T-helper 17 cell (primary cell): Measurements from ENCODE around the gene SND1. TPM values are rescaled to one million over a fixed set of nuclear protein-coding genes. Genes with fewer than 3 reads are reported as not detected.

ENCODE experiments used
- ATAC-seq: fragments of 150-1000 bp; cut with Tn5 transposase; 2 replicates; pipeline ENCODE4 v1.10.0; 2021; ENCODE audit warnings: mild to moderate bottlenecking, moderate library complexity
- DNase-seq, 3 donors: peaks; one replicate each; pipeline versions ENCODE4 v3.0.0 to v3.0.0-alpha.2; 2020 to 2021
- H3K9me3 ChIP-seq: one replicate; pipeline ENCODE4 v1.7.0; 2013; ENCODE audit warnings: low read length, mild to moderate bottlenecking; ENCODE audit not compliant: control insufficient read depth, poor library complexity, severe bottlenecking
- H3K27ac Mint-ChIP-seq: one replicate; pipeline ENCODE4 v1.8.0; 2022; ENCODE audit warnings: mild to moderate bottlenecking, moderate library complexity, mixed read lengths
- H3K27me3 Mint-ChIP-seq: one replicate; pipeline ENCODE4 v1.8.0; 2022; ENCODE audit warnings: mixed read lengths
- H3K36me3 Mint-ChIP-seq: one replicate; pipeline ENCODE4 v1.8.0; 2022; ENCODE audit warnings: low read depth, mixed read lengths
- H3K4me1 Mint-ChIP-seq: one replicate; pipeline ENCODE4 v1.8.0; 2022; ENCODE audit warnings: mild to moderate bottlenecking, mixed read lengths
- H3K4me3 Mint-ChIP-seq: one replicate; pipeline ENCODE4 v1.8.0; 2022; ENCODE audit warnings: mild to moderate bottlenecking, moderate library complexity, mixed read lengths
- total RNA-seq, 4 donors: library from RNA in 2 of 4; stranded (reverse) in 2 of 4; gene quantifications; one replicate each; pipeline ENCODE4 v1.2.3 and lab custom pipeline; 2022 to 2026

The SND1 gene
- total RNA-seq, 2 donors from 2014 or later = 201 to 208 TPM

DNA sequence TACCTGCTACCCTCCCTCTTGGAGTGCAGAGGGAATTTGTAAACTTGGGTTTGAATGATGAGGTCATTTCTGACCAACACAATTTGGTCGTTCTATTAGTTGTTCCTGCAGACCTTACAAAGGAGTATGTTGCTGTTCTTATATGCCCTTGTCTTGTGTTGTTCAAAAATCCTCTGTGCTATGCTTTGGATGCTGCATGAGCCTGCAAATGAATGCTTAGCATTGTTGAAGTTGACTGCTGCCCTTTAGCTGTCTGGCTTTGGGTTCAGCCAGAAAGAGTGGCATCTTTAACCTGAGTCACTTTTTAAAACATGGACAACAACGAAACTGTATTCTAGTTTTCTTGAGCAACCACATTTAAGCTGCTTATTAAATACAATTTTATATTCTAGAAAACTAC, 80.3 kb downstream of the SND1 start:
- no peaks in the 10 kb centered on the region for H3K9me3 ChIP-seq
- H3K4me1 Mint-ChIP-seq = peaks cover 38% of the 10 kb centered on the region
- no peak overlapping the region for H3K4me3 Mint-ChIP-seq
- ATAC-seq (no peak), DNase-seq (no peak)
- H3K27ac Mint-ChIP-seq = peak overlapping the region; percentile 39
- H3K36me3 Mint-ChIP-seq = peaks cover 16% of the 10 kb centered on the region
- H3K27me3 Mint-ChIP-seq = no peaks in the 10 kb centered on the region

DNA sequence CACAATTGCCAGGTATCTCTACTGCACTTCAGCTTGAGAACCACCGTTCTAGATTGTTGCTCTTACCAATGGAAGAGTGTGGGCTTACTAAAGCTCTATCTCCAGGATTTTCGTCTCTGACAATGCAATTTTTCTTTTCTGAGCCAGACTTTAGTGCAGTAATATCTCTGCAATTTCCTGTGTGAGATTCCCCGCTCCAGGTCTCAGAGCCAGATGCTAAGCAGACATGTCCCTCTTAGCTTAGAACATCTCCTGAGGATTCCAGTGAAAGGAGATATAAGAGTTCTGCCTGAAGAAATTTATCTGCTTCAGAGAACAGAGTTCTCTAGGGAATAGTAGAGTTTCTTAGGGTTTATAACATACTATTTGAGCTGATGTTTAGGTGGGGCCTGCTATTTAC, 82.0 kb downstream of the SND1 start:
- no peak for ATAC-seq
- peaks cover 37% of the 10 kb centered on the region for H3K4me1 Mint-ChIP-seq
- H3K27ac Mint-ChIP-seq = no peak overlapping the region
- H3K27me3 Mint-ChIP-seq = no peaks in the 10 kb centered on the region
- peaks cover 8% of the 10 kb centered on the region for H3K36me3 Mint-ChIP-seq
- DNase-seq = no peak
- H3K4me3 Mint-ChIP-seq = no peak overlapping the region
- H3K9me3 ChIP-seq = no peaks in the 10 kb centered on the region

DNA sequence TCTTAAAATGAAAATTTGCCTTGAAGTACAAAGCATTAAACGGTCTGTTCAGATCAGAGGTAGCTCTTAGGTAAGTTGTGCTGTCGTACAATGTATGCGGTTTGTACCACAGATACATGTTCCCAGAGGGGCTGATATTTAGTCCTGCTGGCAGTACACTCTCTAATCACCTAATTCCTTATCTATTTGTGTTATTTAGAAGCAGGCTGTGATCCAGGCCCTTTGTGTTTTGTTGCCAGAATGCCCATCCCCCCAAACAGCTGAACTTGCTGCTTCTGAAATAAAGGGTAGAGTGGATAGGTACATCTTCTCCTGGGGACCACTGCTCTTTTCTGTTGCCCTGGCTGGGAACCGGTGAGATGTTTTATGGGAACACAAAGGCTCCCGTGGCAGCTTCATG, 84.5 kb downstream of the SND1 start:
- Mint-ChIP-seq H3K27ac (no peak overlapping the region), H3K27me3 (no peaks in the 10 kb centered on the region), H3K4me1 (peaks cover 31% of the 10 kb centered on the region), H3K4me3 (no peak overlapping the region), H3K36me3 (peaks cover 3% of the 10 kb centered on the region)
- no peak for DNase-seq
- no peaks in the 10 kb centered on the region for H3K9me3 ChIP-seq
- no peak for ATAC-seq

DNA sequence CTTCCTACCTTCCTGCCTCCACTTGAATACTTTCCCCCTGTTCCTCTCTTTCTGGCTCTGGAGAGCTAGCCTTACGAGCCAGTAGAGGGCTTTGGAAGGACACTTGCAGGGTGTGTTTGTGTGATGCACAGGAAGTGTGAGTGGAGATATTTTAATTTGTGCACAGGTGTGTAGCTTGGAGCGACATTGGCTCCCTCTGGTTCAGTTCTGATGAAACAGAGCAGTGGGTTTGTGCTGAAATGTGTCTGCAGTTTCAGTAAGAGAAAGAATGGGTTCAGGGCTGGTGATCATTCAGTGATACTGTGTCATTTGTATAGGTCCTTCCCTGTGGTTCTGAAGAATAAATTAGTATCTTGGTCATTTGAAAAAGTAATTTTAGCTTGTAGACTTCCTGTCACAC, 86.9 kb downstream of the SND1 start:
- DNase-seq = no peak
- Mint-ChIP-seq H3K4me3 (no peak overlapping the region), H3K27ac (no peak overlapping the region), H3K4me1 (peaks cover 28% of the 10 kb centered on the region), H3K36me3 (peaks cover 7% of the 10 kb centered on the region), H3K27me3 (no peaks in the 10 kb centered on the region)
- no peak for ATAC-seq
- H3K9me3 ChIP-seq = no peaks in the 10 kb centered on the region

DNA sequence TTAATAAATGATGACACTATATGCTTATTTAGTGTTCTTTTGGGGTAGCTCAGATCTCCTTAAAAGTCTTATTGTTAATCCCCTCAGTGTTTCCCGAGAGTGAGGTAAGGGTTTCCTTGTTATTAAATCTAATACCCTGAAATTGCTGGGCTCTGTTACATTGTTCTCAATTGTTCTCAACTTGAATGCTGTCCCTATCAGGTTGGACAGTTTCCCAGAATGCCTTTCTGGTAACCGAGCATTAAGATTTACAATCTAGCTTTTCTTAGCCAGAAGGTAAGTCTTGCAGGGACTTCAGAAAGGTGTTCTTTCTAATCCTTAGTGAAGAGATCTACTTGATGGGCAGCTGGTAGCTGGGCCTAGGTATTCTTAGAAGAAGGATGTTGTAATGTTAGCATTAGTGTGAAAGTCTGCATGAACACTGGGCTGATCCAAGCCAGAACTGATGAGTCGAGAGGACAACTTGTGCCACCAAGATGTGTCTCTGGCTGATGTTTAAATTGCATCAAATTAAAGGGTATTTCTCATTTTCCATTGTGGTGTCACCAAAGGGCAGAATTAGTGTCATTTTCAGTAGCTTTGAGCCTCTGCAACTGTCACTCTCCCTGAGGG, 89.9 kb downstream of the SND1 start:
- H3K27me3 Mint-ChIP-seq = no peaks in the 10 kb centered on the region
- ATAC-seq (no peak), DNase-seq (no peak)
- no peaks in the 10 kb centered on the region for H3K9me3 ChIP-seq
- peak overlapping the region; percentile 22 for H3K27ac Mint-ChIP-seq
- no peak overlapping the region for H3K4me3 Mint-ChIP-seq
- peaks cover 4% of the 10 kb centered on the region for H3K36me3 Mint-ChIP-seq
- peaks cover 34% of the 10 kb centered on the region for H3K4me1 Mint-ChIP-seq

DNA sequence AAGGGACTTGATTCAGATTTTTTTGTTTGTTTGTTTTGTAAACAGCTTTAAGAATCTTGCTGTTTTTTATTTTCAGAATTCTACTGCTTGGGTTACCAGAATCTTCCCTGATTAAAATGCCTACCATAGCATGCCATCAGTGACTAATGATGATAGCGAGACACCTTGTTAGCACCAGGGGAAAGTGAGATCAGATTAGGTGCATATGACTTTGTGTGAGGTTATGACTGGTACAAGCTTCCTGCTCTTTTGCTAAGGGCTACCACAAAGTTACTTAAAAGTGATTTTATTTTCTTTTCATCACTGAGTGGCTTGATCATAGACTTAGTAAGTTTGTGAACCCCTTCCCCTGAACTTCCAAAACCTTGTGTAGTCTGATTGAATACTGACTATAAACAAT, 93.5 kb downstream of the SND1 start:
- Mint-ChIP-seq H3K4me3 (no peak overlapping the region), H3K27me3 (no peaks in the 10 kb centered on the region), H3K4me1 (peaks cover 37% of the 10 kb centered on the region), H3K27ac (no peak overlapping the region), H3K36me3 (peaks cover 18% of the 10 kb centered on the region)
- DNase-seq (no peak), ATAC-seq (no peak)
- no peaks in the 10 kb centered on the region for H3K9me3 ChIP-seq

DNA sequence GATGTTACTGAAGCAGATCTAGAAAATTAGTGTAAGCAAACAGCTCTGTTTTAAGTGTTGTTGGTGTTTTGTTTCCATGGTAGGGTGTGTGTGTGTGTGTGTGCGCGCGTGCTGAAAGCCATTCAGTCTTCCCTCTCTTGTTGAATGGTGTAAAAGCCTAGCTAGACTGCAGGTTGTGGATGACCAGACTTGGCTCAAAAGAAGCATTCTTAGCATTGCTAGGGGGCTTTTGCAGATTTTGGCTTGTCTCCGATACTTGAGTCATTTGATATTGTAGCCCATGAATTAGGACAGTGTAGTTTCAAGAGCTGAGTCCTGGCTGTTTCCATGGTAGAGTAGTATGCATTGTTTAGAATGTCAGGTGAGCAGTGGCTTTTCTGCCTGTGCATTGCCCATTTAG, 99.1 kb downstream of the SND1 start:
- no peak for ATAC-seq
- Mint-ChIP-seq H3K4me1 (peaks cover 52% of the 10 kb centered on the region), H3K36me3 (peaks cover 17% of the 10 kb centered on the region), H3K27ac (no peak overlapping the region), H3K27me3 (no peaks in the 10 kb centered on the region), H3K4me3 (no peak overlapping the region)
- no peaks in the 10 kb centered on the region for H3K9me3 ChIP-seq
- no peak for DNase-seq

DNA sequence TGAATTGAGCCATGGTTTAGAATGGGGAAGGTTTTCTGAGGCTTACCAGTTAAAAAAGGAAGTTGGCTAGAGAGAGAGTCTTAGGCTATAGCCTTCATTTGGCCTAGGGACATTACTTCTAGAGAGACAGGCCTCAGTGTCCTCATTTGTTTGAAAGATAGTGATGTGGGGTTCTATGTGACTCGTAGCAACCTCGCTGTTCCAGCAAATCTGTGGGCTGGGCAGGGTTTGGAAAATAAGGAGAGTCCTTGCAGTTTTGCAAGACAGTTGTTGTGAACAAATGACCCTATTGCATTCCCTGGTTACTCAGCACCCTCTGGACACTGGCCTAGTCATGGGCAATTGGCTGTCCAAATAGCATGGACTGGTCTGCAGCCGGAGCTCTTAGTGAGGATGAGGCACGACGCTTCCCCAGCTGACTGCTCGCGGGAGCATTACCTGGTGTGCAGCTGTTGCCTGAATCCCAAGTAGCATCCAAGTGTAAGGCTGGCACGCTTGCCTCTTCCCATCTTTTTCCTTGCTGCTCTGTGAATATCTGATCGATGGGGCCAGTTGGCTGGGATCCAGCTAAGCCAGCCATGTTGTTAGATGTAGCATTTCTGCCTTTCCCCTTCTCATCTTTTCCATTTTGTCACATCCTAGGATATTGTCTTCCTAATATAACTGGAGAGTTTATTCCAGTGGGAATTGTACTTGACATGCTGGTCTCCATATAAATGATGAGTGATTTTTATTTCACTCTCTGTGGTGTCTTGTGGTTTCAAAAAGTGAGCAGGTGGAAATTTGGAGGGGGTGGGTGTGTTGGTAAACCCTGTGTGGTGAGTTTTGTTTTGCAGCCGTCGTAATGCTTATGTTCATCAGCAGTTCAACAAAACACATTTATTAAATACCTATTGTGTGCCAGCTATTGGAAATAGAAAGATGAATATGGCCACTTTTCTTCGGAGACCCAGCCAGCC, 99.8 kb downstream of the SND1 start:
- Mint-ChIP-seq H3K4me3 (no peak overlapping the region), H3K4me1 (peaks cover 58% of the 10 kb centered on the region), H3K36me3 (peaks cover 17% of the 10 kb centered on the region), H3K27me3 (no peaks in the 10 kb centered on the region), H3K27ac (no peak overlapping the region)
- DNase-seq (no peak), ATAC-seq (no peak)
- no peaks in the 10 kb centered on the region for H3K9me3 ChIP-seq

DNA sequence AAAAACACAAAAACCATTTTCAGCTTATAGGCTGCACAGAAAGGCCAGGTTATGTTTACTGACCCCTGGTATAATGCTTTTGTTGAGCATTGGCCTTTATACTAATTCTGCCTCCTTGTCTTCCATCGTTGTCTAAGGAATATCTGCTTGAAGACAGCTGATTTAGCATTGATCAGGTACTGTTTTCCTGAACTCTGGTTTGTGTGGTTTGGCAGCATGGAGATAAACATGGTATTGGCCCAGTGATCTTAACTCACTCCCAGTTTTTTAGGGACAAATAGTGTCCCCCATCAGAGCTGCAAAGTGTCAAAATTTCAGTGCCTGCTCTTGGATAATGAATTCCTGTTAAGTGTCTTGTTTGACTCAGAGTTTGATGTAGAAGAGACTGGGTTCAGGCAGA, 100.8 kb downstream of the SND1 start:
- Mint-ChIP-seq H3K4me3 (no peak overlapping the region), H3K27me3 (no peaks in the 10 kb centered on the region), H3K27ac (no peak overlapping the region), H3K4me1 (peaks cover 62% of the 10 kb centered on the region), H3K36me3 (peaks cover 14% of the 10 kb centered on the region)
- DNase-seq (no peak), ATAC-seq (no peak)
- H3K9me3 ChIP-seq = no peaks in the 10 kb centered on the region

DNA sequence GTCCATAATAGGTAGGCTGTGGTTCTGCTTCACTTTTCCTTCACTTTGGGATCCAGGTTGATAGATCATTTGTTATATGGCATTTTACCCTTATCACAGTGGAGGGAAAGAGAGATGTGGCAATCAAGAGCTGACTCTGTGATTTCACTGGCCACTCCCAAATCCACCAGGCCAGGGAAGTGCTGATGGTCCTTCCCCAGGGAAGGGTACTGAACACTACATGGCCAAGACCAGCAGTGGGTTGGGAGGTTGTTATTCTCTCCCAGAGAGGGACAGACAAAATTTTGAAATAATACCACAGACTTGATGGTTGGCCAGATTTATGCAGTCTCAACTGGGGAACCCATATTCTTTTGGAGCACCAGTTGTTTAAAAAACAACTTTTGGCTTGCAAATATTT, 102.5 kb downstream of the SND1 start:
- no peak for DNase-seq
- H3K4me3 Mint-ChIP-seq = no peak overlapping the region
- no peak overlapping the region for H3K27ac Mint-ChIP-seq
- H3K36me3 Mint-ChIP-seq = peaks cover 7% of the 10 kb centered on the region
- no peaks in the 10 kb centered on the region for H3K27me3 Mint-ChIP-seq
- no peak for ATAC-seq
- H3K4me1 Mint-ChIP-seq = peaks cover 55% of the 10 kb centered on the region
- H3K9me3 ChIP-seq = no peaks in the 10 kb centered on the region

DNA sequence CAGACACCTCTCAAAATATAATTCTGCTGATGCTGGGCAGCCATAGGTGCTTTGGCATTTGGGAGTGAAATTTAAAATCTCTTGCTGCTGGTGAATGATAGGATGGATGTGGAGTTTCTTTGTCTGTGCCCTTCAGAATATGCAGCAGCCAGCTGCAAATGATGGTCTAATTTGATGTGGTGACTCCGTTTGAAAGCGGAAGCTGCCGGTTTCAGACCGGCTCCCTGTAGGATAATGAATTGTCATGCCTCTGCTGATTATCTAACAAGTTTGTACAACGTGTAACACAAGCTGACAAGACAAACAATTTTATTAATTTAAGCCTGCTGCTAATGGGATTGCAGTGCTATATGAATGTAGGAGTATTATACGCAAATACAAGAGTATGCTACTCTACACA, 103.5 kb downstream of the SND1 start:
- H3K27ac Mint-ChIP-seq = peak overlapping the region; percentile 53
- no peak for ATAC-seq
- H3K4me1 Mint-ChIP-seq = peaks cover 64% of the 10 kb centered on the region
- DNase-seq = no peak
- no peaks in the 10 kb centered on the region for H3K27me3 Mint-ChIP-seq
- peaks cover 6% of the 10 kb centered on the region for H3K36me3 Mint-ChIP-seq
- no peaks in the 10 kb centered on the region for H3K9me3 ChIP-seq
- no peak overlapping the region for H3K4me3 Mint-ChIP-seq

DNA sequence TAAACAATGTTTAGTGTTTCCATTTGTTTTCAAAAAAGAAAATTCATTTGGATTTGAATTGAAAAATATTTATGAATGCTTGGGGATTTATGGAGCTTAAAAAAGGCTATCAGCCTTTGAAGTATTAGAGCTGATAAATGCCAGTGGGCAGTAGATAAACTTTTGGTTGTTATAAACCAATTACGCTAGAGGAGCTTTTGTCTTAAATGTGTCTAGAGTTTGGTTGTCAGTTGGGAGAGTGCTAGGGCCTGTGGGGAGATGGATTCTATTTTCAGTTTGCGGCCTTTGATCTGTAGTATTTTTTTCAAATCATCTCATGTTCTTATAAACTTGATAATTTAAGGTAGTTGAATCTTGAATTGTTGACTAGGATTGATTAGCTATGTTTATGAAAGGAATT, 104.0 kb downstream of the SND1 start:
- Mint-ChIP-seq H3K4me1 (peaks cover 62% of the 10 kb centered on the region), H3K4me3 (peak overlapping the region; percentile 15), H3K27ac (peak overlapping the region; percentile 53), H3K27me3 (no peaks in the 10 kb centered on the region), H3K36me3 (peaks cover 6% of the 10 kb centered on the region)
- ATAC-seq = no peak
- H3K9me3 ChIP-seq = no peaks in the 10 kb centered on the region
- DNase-seq = no peak

DNA sequence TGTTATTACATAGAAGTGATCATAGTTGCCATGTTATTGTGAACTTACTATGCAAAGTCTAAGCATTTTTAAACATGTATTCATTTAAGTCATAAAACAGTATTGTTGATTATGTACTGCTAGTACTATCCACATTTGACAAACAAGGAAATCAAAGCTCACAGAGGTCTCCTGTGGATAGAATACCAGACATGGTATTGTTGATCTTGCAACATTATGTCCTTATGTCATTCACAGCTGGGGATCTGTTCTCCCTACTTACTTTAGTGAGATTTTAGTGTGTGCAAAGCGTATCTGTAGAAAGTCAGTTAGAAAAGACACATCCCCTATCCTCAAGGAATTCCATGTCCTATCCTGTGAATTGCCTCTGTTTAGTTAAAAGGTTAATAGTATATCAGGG, 106.1 kb downstream of the SND1 start:
- ATAC-seq (no peak), DNase-seq (no peak)
- no peaks in the 10 kb centered on the region for H3K9me3 ChIP-seq
- Mint-ChIP-seq H3K36me3 (peaks cover 3% of the 10 kb centered on the region), H3K27ac (no peak overlapping the region), H3K27me3 (no peaks in the 10 kb centered on the region), H3K4me3 (peak overlapping the region; percentile 12), H3K4me1 (peaks cover 59% of the 10 kb centered on the region)

DNA sequence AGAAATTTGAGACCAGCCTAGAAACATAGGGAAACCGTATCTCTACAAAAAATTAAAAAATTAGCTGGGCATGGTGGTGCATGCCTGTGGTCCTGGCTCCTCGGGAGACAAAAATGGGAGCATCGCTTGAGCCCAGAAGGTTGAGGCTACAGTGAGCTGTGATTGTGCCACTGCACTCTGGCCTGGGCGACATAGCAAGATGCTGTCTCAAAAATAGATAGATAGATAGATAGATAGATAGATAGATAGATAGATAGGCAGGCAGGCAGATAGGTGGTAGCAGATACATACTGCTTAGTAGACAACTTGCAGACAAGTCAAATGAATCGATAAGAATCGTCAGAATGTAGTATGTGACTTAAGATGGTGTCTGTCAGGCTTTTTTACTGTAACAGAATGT, 106.9 kb downstream of the SND1 start:
- DNase-seq (no peak), ATAC-seq (no peak)
- Mint-ChIP-seq H3K36me3 (peaks cover 3% of the 10 kb centered on the region), H3K27ac (no peak overlapping the region), H3K27me3 (no peaks in the 10 kb centered on the region), H3K4me1 (peaks cover 53% of the 10 kb centered on the region), H3K4me3 (no peak overlapping the region)
- H3K9me3 ChIP-seq = no peaks in the 10 kb centered on the region
